Fibroblast of pulmonary artery (primary cell): ENCODE measurements around the gene CMTM7.

ENCODE experiments used
- DNase-seq: peaks from one replicate; pipeline ENCODE4 v3.0.0-alpha.2; 2010; ENCODE audit warnings: low read depth
- H3K4me3 ChIP-seq: replicated peaks from 2 replicates; pipeline ENCODE4 v1.5.1; 2011; ENCODE audit warnings: low read depth, mild to moderate bottlenecking, control low read depth, low read length, moderate library complexity
- TF ChIP-seq, protein P1 (sequence below): IDR thresholded peaks from 2 replicates; pipeline ENCODE4 v1.5.1; 2011; ENCODE audit warnings: mild to moderate bottlenecking, control low read depth, low read length, inconsistent platforms; ENCODE audit errors: missing control alignments

CMTM7 gene

DNA sequence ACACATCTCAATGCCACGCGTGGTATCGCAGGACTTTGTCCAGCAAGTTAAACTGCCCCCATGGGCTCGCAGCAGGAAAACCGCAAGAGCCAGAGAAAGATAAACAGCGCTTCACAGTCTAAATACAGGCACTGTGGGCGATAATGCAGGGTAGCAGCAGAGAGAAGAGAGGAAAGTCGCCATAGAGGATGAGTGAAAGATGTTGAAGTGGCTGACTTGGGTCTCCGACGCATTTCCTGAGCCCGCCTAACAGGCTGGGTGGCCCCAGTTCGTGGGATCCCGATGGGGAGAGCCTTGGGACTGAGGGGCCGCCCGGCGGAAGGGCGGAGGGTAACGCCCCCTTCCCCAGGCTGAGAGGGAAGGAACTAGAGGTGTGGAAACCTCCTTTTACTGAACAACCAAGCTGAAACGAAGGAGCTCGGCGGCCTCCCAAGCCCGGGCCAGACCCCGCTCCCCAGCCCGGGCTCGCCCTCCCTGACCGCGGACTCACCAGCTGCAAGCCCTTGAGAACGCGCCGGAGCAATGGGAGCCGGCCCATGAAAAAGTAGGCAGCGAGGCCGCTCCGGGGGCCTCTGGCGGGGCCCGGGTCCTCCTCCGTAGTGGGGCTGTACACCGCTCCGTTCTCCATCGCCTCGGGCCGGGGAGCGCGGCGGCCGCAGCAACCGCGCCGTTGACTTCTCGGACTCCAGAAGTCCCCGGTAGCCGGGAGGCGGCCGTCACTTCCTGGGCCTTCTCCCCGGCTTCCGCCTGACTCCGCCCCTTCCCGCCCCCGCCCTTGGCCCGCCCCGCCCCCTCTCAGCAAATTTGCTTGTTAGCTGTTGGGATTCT is 110.7 kb downstream of the CMTM7 start, which contains the start of gene CMTM6:
Gene CMTM6 (minus strand): TSS at position 735 of the 828 bp plus-strand sequence. CDS start 107 bp downstream, at position 628.
- H3K4me3 ChIP-seq, result peak within 1 kb of the TSS; percentile 92
- TF ChIP-seq, protein P1, sequence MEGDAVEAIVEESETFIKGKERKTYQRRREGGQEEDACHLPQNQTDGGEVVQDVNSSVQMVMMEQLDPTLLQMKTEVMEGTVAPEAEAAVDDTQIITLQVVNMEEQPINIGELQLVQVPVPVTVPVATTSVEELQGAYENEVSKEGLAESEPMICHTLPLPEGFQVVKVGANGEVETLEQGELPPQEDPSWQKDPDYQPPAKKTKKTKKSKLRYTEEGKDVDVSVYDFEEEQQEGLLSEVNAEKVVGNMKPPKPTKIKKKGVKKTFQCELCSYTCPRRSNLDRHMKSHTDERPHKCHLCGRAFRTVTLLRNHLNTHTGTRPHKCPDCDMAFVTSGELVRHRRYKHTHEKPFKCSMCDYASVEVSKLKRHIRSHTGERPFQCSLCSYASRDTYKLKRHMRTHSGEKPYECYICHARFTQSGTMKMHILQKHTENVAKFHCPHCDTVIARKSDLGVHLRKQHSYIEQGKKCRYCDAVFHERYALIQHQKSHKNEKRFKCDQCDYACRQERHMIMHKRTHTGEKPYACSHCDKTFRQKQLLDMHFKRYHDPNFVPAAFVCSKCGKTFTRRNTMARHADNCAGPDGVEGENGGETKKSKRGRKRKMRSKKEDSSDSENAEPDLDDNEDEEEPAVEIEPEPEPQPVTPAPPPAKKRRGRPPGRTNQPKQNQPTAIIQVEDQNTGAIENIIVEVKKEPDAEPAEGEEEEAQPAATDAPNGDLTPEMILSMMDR, result no peak
- DNase-seq, result peak; percentile 79

DNA sequence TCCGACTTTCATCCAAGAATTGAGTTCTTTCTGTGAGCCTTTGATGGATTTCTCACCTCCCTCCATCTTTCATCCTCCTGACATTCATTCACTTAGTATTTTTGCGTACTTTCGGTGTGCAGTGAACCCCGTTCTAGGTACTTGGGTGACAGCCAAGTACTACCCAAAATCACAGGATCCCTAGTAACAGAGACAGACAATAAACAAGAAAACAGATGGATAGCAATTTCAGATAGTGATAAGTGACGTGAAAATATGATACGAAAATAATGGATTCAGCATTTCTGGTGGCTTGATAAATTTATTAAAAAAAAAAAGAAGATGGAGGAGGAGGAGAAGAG is 111.3 kb downstream of the CMTM7 start:
- H3K4me3 ChIP-seq, result peak overlapping the region; percentile 92
- TF ChIP-seq, protein P1, result no peak
- no peak for DNase-seq
